HCT116 (cell line): Measurements from ENCODE around the gene NPIPA5. TPM values are rescaled to one million over a fixed set of nuclear protein-coding genes. Genes with fewer than 3 reads are reported as not detected.
"Not testable (repeated sequence)": the region's sequence is repeated elsewhere in the genome, so short reads cannot be mapped to it uniquely, and the experiment has no call there.

Experiments used
- ATAC-seq: fragments of 200-7000 bp; cut with Tn5 transposase; 2 replicates; pipeline ENCODE4 v1.9.1; 2020; ENCODE audit warnings: mild to moderate bottlenecking, moderate library complexity
- BruUV-seq: library from RNA; stranded (reverse); fragments of 400-500 nt; replicated peaks from 2 replicates; lab custom pipeline; 2021; lab: Mats Ljungman, UMichigan
- CTCF ChIA-PET: fragments of 300-600 bp; sonication (Branson Sonifier 250); formaldehyde crosslinking; loops from one replicate; lab custom pipeline; 2021; ENCODE audit warnings: antibody characterized with exemption; lab: Charles Lee
- POLR2A ChIA-PET: fragments of 300-600, 350-600 bp; sonication (Branson Sonifier 250); formaldehyde crosslinking; loops from one replicate; lab custom pipeline; 2021; ENCODE audit warnings: antibody characterized with exemption; lab: Charles Lee
- RAD21 ChIA-PET, 2 experiments: fragments of 300-600 bp; sonication (Branson Sonifier 250); formaldehyde crosslinking; loops; one replicate each; lab custom pipeline; 2023; ENCODE audit warnings: low total read pairs in 2 of 2; ENCODE audit not compliant: uncharacterized antibody in 2 of 2, unreplicated experiment in 2 of 2, low non-redundant PET in 1 of 2; lab: Charles Lee
- DNase-seq: peaks from one replicate; pipeline ENCODE4 v3.0.0-alpha.2; 2010; ENCODE audit warnings: low read depth, low spot score
- H2AFZ ChIP-seq: fragments of 200-600 bp; shearing (Covaris generic), sonication (generic); 2 replicates; pipeline ENCODE4 v1.6.1; 2017; ENCODE audit warnings: low read depth, mixed run types, mixed read lengths, antibody characterized with exemption, low read length; ENCODE audit not compliant: poor library complexity, severe bottlenecking
- H3K27ac ChIP-seq: 2 replicates; pipeline ENCODE4 v1.5.1; 2012; ENCODE audit warnings: low read depth, low read length
- H3K27me3 ChIP-seq: fragments of 200-600 bp; sonication (generic); 2 replicates; pipeline ENCODE4 v1.6.1; 2016; ENCODE audit warnings: mixed run types, low read length, mixed read lengths; ENCODE audit not compliant: insufficient read depth
- H3K36me3 ChIP-seq, 2 experiments: fragments of 200-500 bp in 1 of 2; fragments of 200-600 bp in 1 of 2; sonication (Bioruptor generic) in 1 of 2; sonication (generic) in 1 of 2; 2 replicates each; pipeline versions ENCODE4 v1.5.1 to v1.6.1; 2014 to 2016; ENCODE audit warnings: low read length in 2 of 2, inconsistent platforms in 1 of 2, mixed read lengths in 1 of 2, mixed run types in 1 of 2; ENCODE audit not compliant: insufficient read depth in 2 of 2, control insufficient read depth in 1 of 2
- H3K4me1 ChIP-seq, 2 experiments: fragments of 200-600 bp in 1 of 2; sonication (generic) in 1 of 2; 2 replicates each; pipeline versions ENCODE4 v1.5.1 to v1.6.1; 2012 to 2017; ENCODE audit warnings: low read length in 2 of 2, inconsistent platforms in 1 of 2, mild to moderate bottlenecking in 1 of 2, mixed read lengths in 1 of 2, mixed run types in 1 of 2, moderate library complexity in 1 of 2; ENCODE audit not compliant: insufficient read depth in 2 of 2, control insufficient read depth in 1 of 2
- H3K4me2 ChIP-seq: fragments of 200-600 bp; sonication (generic); 2 replicates; pipeline ENCODE4 v1.6.1; 2017; ENCODE audit warnings: mixed run types, low read length, mixed read lengths
- H3K4me3 ChIP-seq, 2 experiments: fragments of 200-600 bp in 1 of 2; sonication (generic) in 1 of 2; replicated peaks in 1 of 2; 2 replicates each; pipeline ENCODE4 v1.5.1; 2011 to 2016; ENCODE audit warnings: low read length in 2 of 2, control low read depth in 1 of 2, low read depth in 1 of 2, mild to moderate bottlenecking in 1 of 2, mixed read lengths in 1 of 2, mixed run types in 1 of 2
- H3K79me2 ChIP-seq: fragments of 200-600 bp; sonication (generic); 2 replicates; pipeline ENCODE4 v1.6.1; 2017; ENCODE audit warnings: mild to moderate bottlenecking, mixed run types, low read length, moderate library complexity, mixed read lengths; ENCODE audit not compliant: insufficient read depth
- H3K9ac ChIP-seq: fragments of 200-600 bp; sonication (generic); 2 replicates; pipeline ENCODE4 v1.6.1; 2016; ENCODE audit warnings: low read length, mixed read lengths
- H3K9me2 ChIP-seq: fragments of 200-600 bp; sonication (generic), shearing (Covaris generic); 2 replicates; pipeline ENCODE4 v1.6.1; 2017; ENCODE audit warnings: mixed run types, mild to moderate bottlenecking, moderate library complexity; ENCODE audit not compliant: insufficient read depth
- H3K9me3 ChIP-seq, 2 experiments: fragments of 200-500 bp in 1 of 2; fragments of 200-600 bp in 1 of 2; sonication (Bioruptor generic) in 1 of 2; sonication (generic) in 1 of 2; 2 replicates each; pipeline ENCODE4 v1.6.1; 2014 to 2017; ENCODE audit warnings: low read length in 2 of 2, mixed read lengths in 2 of 2, inconsistent platforms in 1 of 2, low read depth in 1 of 2, mild to moderate bottlenecking in 1 of 2, mixed run types in 1 of 2, moderate library complexity in 1 of 2; ENCODE audit not compliant: control insufficient read depth in 1 of 2, insufficient read depth in 1 of 2
- H4K20me1 ChIP-seq: fragments of 200-600 bp; sonication (generic), shearing (Covaris generic); 2 replicates; pipeline ENCODE4 v1.6.1; 2017; ENCODE audit warnings: mixed run types, mild to moderate bottlenecking, moderate library complexity; ENCODE audit not compliant: insufficient read depth
- ATF3 ChIP-seq: IDR thresholded peaks from 2 replicates; pipeline ENCODE4 v1.6.1; 2012
- EGR1 ChIP-seq: IDR thresholded peaks from 2 replicates; pipeline ENCODE4 v1.6.1; 2012; ENCODE audit warnings: low read depth
- ELF1 ChIP-seq: IDR thresholded peaks from 2 replicates; pipeline ENCODE4 v1.6.1; 2012; ENCODE audit warnings: low read depth, borderline replicate concordance
- EZH2 ChIP-seq: fragments of 200-600 bp; sonication (generic); IDR thresholded peaks from 2 replicates; pipeline ENCODE4 v1.6.1; 2017; ENCODE audit warnings: antibody characterized with exemption, mixed run types
- JUND ChIP-seq: IDR thresholded peaks from 2 replicates; pipeline ENCODE4 v1.6.1; 2012
- MAX ChIP-seq: IDR thresholded peaks from 2 replicates; pipeline ENCODE4 v1.6.1; 2012
- POLR2A ChIP-seq: IDR thresholded peaks from 2 replicates; pipeline ENCODE4 v1.7.0; 2011; ENCODE audit warnings: borderline replicate concordance; ENCODE audit not compliant: insufficient read depth, insufficient read length; ENCODE audit errors: extremely low read depth
- RAD21 ChIP-seq: IDR thresholded peaks from 2 replicates; pipeline ENCODE4 v1.6.1; 2012; ENCODE audit warnings: low read depth, mild to moderate bottlenecking
- SIN3A ChIP-seq: IDR thresholded peaks from 2 replicates; pipeline ENCODE4 v1.6.1; 2012; ENCODE audit warnings: low read depth
- SRF ChIP-seq: IDR thresholded peaks from 2 replicates; pipeline ENCODE4 v1.6.1; 2012; ENCODE audit warnings: low read depth
- TCF7L2 ChIP-seq: IDR thresholded peaks from 2 replicates; pipeline ENCODE4 v1.7.0; 2011; ENCODE audit warnings: borderline replicate concordance, inconsistent platforms; ENCODE audit not compliant: insufficient read depth, insufficient read length; ENCODE audit errors: extremely low read depth
- YY1 ChIP-seq: IDR thresholded peaks from 2 replicates; pipeline ENCODE4 v1.6.1; 2011; ENCODE audit warnings: low read length, low read depth, moderate library complexity, mild to moderate bottlenecking; ENCODE audit not compliant: insufficient replicate concordance; ENCODE audit errors: extremely low read depth
- intact Hi-C: fragments of 100-400 bp; cut with micrococcal nuclease; formaldehyde crosslinking; loops from 2 replicates; pipeline ENCODE4 v1.10.0; 2022
- total RNA-seq: library from RNA; stranded (reverse); gene quantifications from one replicate; pipeline ENCODE4 v1.2.1, GENCODE V29; 2021; ENCODE audit not compliant: unreplicated experiment

The NPIPA5 gene
- total RNA-seq, 1 experiment from 2014 or later = 9.3 TPM

DNA sequence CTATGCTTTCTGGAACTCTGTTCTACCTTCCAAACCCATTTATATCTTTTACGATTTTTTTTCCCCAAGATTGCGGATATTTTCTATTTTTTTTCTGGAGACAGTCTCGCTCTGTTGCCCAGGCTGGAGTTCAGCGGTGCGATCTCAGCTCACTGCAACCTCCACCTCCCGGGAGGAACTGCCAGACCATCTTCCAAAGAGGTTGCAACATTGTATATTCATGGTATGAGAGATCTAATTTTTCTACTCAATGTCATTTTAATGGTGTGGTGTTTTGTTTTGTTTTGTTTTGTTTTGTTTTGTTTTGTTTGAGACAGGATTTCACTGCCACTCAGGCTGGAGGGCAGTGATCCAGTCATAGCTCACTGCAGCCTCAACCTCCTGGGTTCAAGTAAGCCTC lies 47.8 kb upstream of the NPIPA5 start:
- no peaks in the 10 kb centered on the region for H4K20me1 ChIP-seq
- no peaks in the 10 kb centered on the region for H3K9me3 ChIP-seq
- DNase-seq (no peak), ATAC-seq (no peak)
- H3K79me2 ChIP-seq = no peaks in the 10 kb centered on the region
- peaks cover 5 to 9% of the 10 kb centered on the region in 2 experiments; a peak in 3 of 4 replicates for H3K4me1 ChIP-seq
- H3K36me3 ChIP-seq = no peaks in the 10 kb centered on the region
- no peak overlapping the region for H3K9ac ChIP-seq
- ChIA-PET CTCF (interaction anchor here (1.2 kb wide), 1 partner anchor 125 kb away, joined by 3 read pairs; no protein-coding TSS in a partner anchor), RAD21 (no interaction called here), POLR2A (no interaction called here)
- no peak overlapping the region for H3K4me3 ChIP-seq
- TF ChIP-seq RAD21 (no peak), MAX (no peak), ATF3 (no peak), ELF1 (no peak), SRF (no peak)
- no peak overlapping the region for H3K4me2 ChIP-seq
- H3K27me3 ChIP-seq = no peaks in the 10 kb centered on the region
- no TSS peak for BruUV-seq
- H3K27ac ChIP-seq = no peak overlapping the region
- H2AFZ ChIP-seq = no peak overlapping the region
- intact Hi-C loops = no loop called here
- H3K9me2 ChIP-seq = no peaks in the 10 kb centered on the region

DNA sequence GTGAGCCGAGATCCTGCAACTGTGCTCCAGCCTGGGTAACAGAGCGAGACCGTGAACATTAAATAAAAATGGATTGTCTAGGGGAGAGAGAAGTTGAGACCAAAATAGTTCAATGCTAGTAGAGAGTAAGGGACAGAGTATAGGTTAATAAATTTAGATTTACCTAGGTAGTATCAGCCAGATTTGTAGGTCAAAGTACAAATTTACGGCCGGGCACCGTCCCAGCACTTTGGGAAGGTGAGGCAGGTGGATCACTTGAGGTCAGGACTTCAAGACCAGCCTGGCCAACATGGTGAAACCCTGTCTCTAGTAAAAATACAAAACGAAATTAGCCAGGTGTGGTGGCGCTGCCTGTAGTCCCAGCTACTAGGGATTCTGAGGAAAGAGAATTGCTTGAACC lies 44.1 kb upstream of the NPIPA5 start:
- H3K27me3 ChIP-seq = no peaks in the 10 kb centered on the region
- H3K9me2 ChIP-seq = no peaks in the 10 kb centered on the region
- no TSS peak for BruUV-seq
- H3K36me3 ChIP-seq = no peaks in the 10 kb centered on the region
- H3K4me3 ChIP-seq = no peak overlapping the region
- H4K20me1 ChIP-seq = no peaks in the 10 kb centered on the region
- H3K27ac ChIP-seq = no peak overlapping the region
- POLR2A ChIA-PET = no interaction called here
- no peaks in the 10 kb centered on the region; a peak in 1 of 4 replicates for H3K4me1 ChIP-seq
- ATAC-seq (no peak), DNase-seq (no peak)
- no peaks in the 10 kb centered on the region for H3K79me2 ChIP-seq
- CTCF ChIA-PET = no interaction called here
- no peak for TF ChIP-seq YY1
- TF ChIP-seq JUND = no peak
- no peak for TF ChIP-seq POLR2A
- no peak for TF ChIP-seq SIN3A
- no peak for TF ChIP-seq SRF
- TF ChIP-seq EGR1 = no peak
- no peak for TF ChIP-seq TCF7L2
- TF ChIP-seq ATF3 = no peak
- no peak for TF ChIP-seq EZH2
- RAD21 ChIA-PET = no interaction called here
- H2AFZ ChIP-seq = no peak overlapping the region
- intact Hi-C loops = no loop called here
- no peaks in the 10 kb centered on the region for H3K9me3 ChIP-seq
- H3K4me2 ChIP-seq = no peak overlapping the region
- H3K9ac ChIP-seq = no peak overlapping the region

GRCh38 chr16:15421696-15422095 lies 43.6 kb upstream of the NPIPA5 start:
- BruUV-seq, H2AFZ ChIP-seq, intact Hi-C loops: not testable (repeated sequence)

More at GRCh38 chr16:15421696-15422095, 43.6 kb upstream of the NPIPA5 start:
- H3K27ac ChIP-seq, H3K27me3 ChIP-seq, H3K9me2 ChIP-seq, RAD21 ChIA-PET, H3K4me3 ChIP-seq, H3K36me3 ChIP-seq, H3K4me2 ChIP-seq, H3K4me1 ChIP-seq, POLR2A ChIA-PET, H3K9me3 ChIP-seq, H4K20me1 ChIP-seq, CTCF ChIA-PET, H3K9ac ChIP-seq, H3K79me2 ChIP-seq, DNase-seq, ATAC-seq: not testable (repeated sequence)
